ENCODE results near the gene RAD51B.

GRCh38 chr14:68592948-68593556 lies 773.5 kb downstream of the RAD51B start:
- TF ChIP-seq CTCF (conservative IDR thresholded peaks at IDR 0.05), result no peak
- no peak for TF ChIP-seq ZFX (IDR thresholded peaks at IDR 0.05)

Measured in C4-2B (cell line).